Omental fat pad (tissue), 4 donors: ENCODE measurements around the gene ITPRIPL1. TPM values are rescaled to one million over a fixed set of nuclear protein-coding genes. Genes with fewer than 3 reads are reported as not detected.

Experiments used
- ATAC-seq: fragments of 150-250 bp; one replicate; pipeline ENCODE4 v1.9.1; 2016; ENCODE audit warnings: mild to moderate bottlenecking, moderate library complexity; ENCODE audit not compliant: low FRiP score
- DNase-seq: peaks from one replicate; pipeline ENCODE4 v3.0.0-alpha.2; 2019; ENCODE audit warnings: low spot score
- total RNA-seq, 4 donors: library from RNA; depleted of rRNA; stranded (reverse); fragments of >200 nt; gene quantifications; one replicate each; pipeline ENCODE4 v1.1.0, GENCODE V29; 2016
- TF ChIP-seq, protein P1 (sequence below), 3 donors: fragments of 450-650 bp; IDR thresholded peaks; one replicate each; pipeline ENCODE4 v1.5.1; 2016 to 2017; ENCODE audit warnings: antibody characterized with exemption in 3 of 3, mild to moderate bottlenecking in 3 of 3, moderate library complexity in 2 of 3

The ITPRIPL1 gene
- total RNA-seq, 4 donors from 2014 or later: 4.8 to 7.6 (median 6.6) TPM

GRCh38 chr2:96315400-96316071 is 9.6 kb upstream of the ITPRIPL1 start:
- TF ChIP-seq, protein P1, sequence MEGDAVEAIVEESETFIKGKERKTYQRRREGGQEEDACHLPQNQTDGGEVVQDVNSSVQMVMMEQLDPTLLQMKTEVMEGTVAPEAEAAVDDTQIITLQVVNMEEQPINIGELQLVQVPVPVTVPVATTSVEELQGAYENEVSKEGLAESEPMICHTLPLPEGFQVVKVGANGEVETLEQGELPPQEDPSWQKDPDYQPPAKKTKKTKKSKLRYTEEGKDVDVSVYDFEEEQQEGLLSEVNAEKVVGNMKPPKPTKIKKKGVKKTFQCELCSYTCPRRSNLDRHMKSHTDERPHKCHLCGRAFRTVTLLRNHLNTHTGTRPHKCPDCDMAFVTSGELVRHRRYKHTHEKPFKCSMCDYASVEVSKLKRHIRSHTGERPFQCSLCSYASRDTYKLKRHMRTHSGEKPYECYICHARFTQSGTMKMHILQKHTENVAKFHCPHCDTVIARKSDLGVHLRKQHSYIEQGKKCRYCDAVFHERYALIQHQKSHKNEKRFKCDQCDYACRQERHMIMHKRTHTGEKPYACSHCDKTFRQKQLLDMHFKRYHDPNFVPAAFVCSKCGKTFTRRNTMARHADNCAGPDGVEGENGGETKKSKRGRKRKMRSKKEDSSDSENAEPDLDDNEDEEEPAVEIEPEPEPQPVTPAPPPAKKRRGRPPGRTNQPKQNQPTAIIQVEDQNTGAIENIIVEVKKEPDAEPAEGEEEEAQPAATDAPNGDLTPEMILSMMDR (IDR thresholded peaks at IDR 0.05): no peak
- DNase-seq (no peak), ATAC-seq (no peak)

DNA sequence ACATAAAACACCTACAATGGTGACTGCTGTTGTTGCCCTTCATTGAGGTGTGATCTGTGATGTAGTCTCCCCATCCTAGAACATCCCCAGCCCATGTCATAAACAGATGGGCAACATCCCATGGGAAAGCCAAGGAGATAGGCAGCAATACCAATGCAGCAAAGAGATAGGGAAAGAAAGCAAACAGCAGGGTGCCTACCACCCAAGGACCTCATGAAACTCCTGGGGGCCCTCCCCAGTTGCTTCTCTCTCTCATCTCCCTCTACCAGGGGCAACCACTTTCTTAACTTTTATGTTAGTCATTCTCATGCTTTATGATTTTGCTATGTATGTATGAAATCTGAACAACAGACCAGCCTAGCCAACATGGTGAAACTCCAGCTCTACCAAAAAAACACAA is 8.1 kb upstream of the ITPRIPL1 start:
- TF ChIP-seq, protein P1 (IDR thresholded peaks at IDR 0.05): no peak
- DNase-seq: no peak
- no peak for ATAC-seq

- DNase-seq (no peak), ATAC-seq (no peak)
- TF ChIP-seq, protein P1 (IDR thresholded peaks at IDR 0.05): no peak
Measured at GRCh38 chr2:96317584-96317997, 7.5 kb upstream of the ITPRIPL1 start.

DNA sequence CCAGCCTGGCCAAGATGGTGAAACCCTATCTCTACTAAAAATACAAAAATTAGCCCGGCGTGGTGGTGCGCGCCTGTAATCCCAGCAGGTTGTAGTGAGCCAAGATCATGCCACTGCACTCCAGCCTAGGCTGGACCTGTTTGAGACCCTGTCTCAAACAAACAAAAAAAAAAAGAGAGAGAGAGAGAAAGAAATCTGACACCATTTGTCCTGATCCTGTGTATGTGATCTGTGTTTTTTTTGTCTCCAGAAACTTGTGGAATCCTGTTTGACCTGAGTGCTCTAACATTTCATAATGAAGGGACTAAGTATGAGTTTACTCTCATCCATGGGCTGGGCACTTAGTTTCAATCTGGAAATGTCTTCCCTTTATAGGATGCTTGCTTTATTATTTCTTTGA is 6.4 kb upstream of the ITPRIPL1 start:
- ATAC-seq (no peak), DNase-seq (no peak)
- TF ChIP-seq, protein P1 (IDR thresholded peaks at IDR 0.05): no peak

DNA sequence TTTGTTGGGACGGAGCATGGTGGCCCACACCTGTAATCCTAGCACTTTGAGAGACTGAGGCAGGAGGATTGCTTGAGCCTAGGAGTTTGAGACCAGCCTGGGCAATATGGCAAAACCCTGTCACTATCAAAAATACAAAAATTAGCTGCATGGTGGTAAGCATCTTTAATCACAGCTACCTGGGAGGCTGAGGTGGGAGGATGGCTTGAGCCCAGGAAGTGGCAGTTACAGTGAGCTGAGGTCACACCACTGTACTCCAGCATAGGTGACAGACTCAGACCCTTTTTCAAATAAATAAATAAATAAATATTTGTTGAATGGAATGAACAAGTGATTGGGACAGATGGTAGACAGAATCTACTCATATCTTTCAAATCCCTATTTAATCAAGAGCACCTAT is 5.7 kb upstream of the ITPRIPL1 start:
- TF ChIP-seq, protein P1 (IDR thresholded peaks at IDR 0.05): no peak
- DNase-seq (no peak), ATAC-seq (no peak)

DNA sequence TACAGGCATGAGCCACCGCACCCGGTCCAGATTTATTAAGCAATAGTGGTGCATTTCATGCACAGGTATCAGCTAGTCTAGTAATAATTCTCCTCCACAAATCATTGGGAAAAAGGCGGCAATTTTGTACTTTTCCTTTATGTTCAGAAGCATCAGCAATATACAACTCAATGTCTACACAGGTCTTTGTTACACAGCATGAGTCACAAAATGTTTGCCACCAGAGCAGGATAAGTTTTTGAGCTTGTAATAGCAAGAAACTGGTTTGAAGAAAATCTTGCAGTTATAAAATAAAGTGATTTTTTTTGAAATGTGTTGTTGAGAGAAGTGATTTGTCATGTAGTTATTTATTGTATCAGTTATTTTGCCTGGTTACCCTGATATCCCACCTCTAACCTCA is 4.8 kb upstream of the ITPRIPL1 start:
- ATAC-seq: no peak
- no peak for DNase-seq
- TF ChIP-seq, protein P1 (IDR thresholded peaks at IDR 0.05): no peak
